Skeletal muscle cell (primary cell): Measurements from ENCODE around the gene LRRC61.
A peak's percentile ranks its signal among the peaks of the same experiment; 100 is the strongest.
"Not testable (repeated sequence)": the region's sequence is repeated elsewhere in the genome, so short reads cannot be mapped to it uniquely, and the experiment has no call there.

Experiments used
- DNase-seq: peaks from one replicate; pipeline ENCODE4 v3.0.0-alpha.2; 2010; ENCODE audit warnings: low read depth
- H3K4me3 ChIP-seq: 2 replicates; pipeline ENCODE4 v1.5.1; 2011; ENCODE audit warnings: low read depth, mild to moderate bottlenecking, control low read depth, low read length, moderate library complexity

The LRRC61 gene

GRCh38 chr7:150322833-150323681 lies at the start of gene LRRC61, which contains the start of gene ACTR3C:
Gene LRRC61, plus strand, starts transcription at chr7:150323355. Its CDS starts 13,507 bp downstream, at chr7:150336862.
Gene ACTR3C, minus strand, starts transcription at chr7:150323545. Its CDS starts 28,249 bp downstream, at chr7:150295296.
- no peak for DNase-seq

GRCh38 chr7:150276132-150276695 lies 46.9 kb upstream of the LRRC61 start:
- not testable (repeated sequence) for DNase-seq, H3K4me3 ChIP-seq

More at GRCh38 chr7:150322833-150323681, at the start of gene LRRC61, which contains the start of gene ACTR3C:
- peak within 1 kb of the TSS; percentile 23 for H3K4me3 ChIP-seq

GRCh38 chr7:150278383-150278782 lies 44.8 kb upstream of the LRRC61 start:
- not testable (repeated sequence) for H3K4me3 ChIP-seq, DNase-seq

GRCh38 chr7:150281681-150282403 lies 41.3 kb upstream of the LRRC61 start:
- not testable (repeated sequence) for DNase-seq, H3K4me3 ChIP-seq

- not testable (repeated sequence) for H3K4me3 ChIP-seq, DNase-seq
These were observed 40.0 kb upstream of the LRRC61 start for GRCh38 chr7:150283111-150283510.

- DNase-seq, H3K4me3 ChIP-seq: not testable (repeated sequence)
These were observed 39.5 kb upstream of the LRRC61 start for GRCh38 chr7:150283608-150284007.

GRCh38 chr7:150285849-150286754 lies 37.1 kb upstream of the LRRC61 start:
- not testable (repeated sequence) for H3K4me3 ChIP-seq, DNase-seq

GRCh38 chr7:150287815-150288214 lies 35.3 kb upstream of the LRRC61 start:
- H3K4me3 ChIP-seq, DNase-seq: not testable (repeated sequence)

- H3K4me3 ChIP-seq, DNase-seq: not testable (repeated sequence)
These were observed 34.3 kb upstream of the LRRC61 start for GRCh38 chr7:150288816-150289215.

GRCh38 chr7:150290317-150290716 lies 32.8 kb upstream of the LRRC61 start:
- not testable (repeated sequence) for H3K4me3 ChIP-seq, DNase-seq

GRCh38 chr7:150295027-150295426 lies 28.1 kb upstream of the LRRC61 start:
- DNase-seq, H3K4me3 ChIP-seq: not testable (repeated sequence)

- not testable (repeated sequence) for DNase-seq, H3K4me3 ChIP-seq
These were observed 27.5 kb upstream of the LRRC61 start for GRCh38 chr7:150295614-150296013.

GRCh38 chr7:150296802-150297201 lies 26.4 kb upstream of the LRRC61 start:
- DNase-seq, H3K4me3 ChIP-seq: not testable (repeated sequence)

- not testable (repeated sequence) for DNase-seq, H3K4me3 ChIP-seq
These were observed 25.2 kb upstream of the LRRC61 start for GRCh38 chr7:150297978-150298377.

- H3K4me3 ChIP-seq, DNase-seq: not testable (repeated sequence)
These were observed 20.2 kb upstream of the LRRC61 start for GRCh38 chr7:150302908-150303310.

GRCh38 chr7:150304499-150305258 lies 18.5 kb upstream of the LRRC61 start:
- DNase-seq, H3K4me3 ChIP-seq: not testable (repeated sequence)

GRCh38 chr7:150305259-150305902 lies 17.8 kb upstream of the LRRC61 start:
- H3K4me3 ChIP-seq, DNase-seq: not testable (repeated sequence)

- not testable (repeated sequence) for H3K4me3 ChIP-seq, DNase-seq
These were observed 17.3 kb upstream of the LRRC61 start for GRCh38 chr7:150305903-150306284.
